ENCODE data around the gene CERK.

CERK gene

DNA sequence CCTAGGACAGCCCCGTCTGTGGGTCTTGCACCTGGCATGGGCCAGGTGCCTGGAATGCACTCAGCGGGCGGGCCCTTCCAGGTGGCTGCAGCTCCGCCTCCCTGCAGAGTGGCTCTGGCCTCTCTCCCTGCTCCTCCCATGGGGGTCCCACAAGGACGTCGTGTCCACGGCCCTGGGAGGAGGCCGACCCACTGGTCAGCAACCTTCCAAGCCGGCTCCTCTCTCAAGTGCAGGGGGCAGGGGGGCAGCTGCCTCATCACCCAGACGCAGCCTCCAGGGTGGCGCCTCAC, 41.9 kb downstream of the CERK start:
- TF ChIP-seq, protein P1, sequence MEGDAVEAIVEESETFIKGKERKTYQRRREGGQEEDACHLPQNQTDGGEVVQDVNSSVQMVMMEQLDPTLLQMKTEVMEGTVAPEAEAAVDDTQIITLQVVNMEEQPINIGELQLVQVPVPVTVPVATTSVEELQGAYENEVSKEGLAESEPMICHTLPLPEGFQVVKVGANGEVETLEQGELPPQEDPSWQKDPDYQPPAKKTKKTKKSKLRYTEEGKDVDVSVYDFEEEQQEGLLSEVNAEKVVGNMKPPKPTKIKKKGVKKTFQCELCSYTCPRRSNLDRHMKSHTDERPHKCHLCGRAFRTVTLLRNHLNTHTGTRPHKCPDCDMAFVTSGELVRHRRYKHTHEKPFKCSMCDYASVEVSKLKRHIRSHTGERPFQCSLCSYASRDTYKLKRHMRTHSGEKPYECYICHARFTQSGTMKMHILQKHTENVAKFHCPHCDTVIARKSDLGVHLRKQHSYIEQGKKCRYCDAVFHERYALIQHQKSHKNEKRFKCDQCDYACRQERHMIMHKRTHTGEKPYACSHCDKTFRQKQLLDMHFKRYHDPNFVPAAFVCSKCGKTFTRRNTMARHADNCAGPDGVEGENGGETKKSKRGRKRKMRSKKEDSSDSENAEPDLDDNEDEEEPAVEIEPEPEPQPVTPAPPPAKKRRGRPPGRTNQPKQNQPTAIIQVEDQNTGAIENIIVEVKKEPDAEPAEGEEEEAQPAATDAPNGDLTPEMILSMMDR (IDR thresholded peaks at IDR 0.05; ENCODE audit: extremely low read depth, missing control alignments): no peak
- no peak for DNase-seq (ENCODE audit: low spot score)

DNA sequence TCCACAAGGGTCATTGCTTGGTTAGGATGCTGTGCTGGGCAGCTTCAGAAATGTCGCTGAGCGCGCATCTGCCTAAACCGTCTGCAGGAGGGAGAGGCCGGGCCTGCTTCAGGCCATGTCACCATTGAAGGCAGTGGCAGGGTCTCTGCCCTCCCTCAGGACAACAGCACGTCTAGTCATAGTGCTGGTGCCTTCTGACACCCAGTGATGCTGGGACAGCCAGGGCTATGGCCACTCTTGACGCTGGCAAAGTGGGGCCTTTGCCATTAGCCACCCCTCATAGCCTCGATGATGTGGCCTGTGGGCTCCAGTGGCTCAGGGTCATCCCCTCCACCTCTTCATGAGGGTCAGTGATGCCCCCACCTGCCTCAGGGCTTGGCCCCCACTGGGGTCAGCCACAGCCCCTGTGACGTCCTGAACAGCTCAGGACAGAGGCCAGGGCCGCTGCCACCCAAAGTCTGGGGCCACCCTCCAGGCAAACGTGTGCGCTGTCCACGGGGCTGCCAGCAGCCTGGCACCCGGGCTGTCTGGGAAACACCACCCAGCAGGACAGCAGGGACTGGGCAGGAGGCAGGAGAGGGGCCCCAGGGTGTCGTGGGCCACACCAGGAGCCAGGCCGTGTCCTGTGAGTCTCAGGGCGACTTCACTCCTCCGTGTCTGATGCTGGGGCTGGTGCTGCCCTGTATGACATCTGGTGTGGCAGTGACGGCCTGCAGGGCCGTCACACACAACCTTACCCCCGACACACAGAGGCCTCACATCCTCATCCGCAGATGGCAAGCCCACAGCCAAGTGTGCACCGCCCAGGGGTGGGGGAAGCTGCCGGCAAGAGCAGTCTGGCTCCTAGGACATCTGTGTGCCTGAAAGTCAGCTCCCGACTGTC, 42.5 kb downstream of the CERK start:
- TF ChIP-seq, protein P1 (IDR thresholded peaks at IDR 0.05; ENCODE audit: extremely low read depth, missing control alignments): no peak
- no peak for DNase-seq (ENCODE audit: low spot score)

DNA sequence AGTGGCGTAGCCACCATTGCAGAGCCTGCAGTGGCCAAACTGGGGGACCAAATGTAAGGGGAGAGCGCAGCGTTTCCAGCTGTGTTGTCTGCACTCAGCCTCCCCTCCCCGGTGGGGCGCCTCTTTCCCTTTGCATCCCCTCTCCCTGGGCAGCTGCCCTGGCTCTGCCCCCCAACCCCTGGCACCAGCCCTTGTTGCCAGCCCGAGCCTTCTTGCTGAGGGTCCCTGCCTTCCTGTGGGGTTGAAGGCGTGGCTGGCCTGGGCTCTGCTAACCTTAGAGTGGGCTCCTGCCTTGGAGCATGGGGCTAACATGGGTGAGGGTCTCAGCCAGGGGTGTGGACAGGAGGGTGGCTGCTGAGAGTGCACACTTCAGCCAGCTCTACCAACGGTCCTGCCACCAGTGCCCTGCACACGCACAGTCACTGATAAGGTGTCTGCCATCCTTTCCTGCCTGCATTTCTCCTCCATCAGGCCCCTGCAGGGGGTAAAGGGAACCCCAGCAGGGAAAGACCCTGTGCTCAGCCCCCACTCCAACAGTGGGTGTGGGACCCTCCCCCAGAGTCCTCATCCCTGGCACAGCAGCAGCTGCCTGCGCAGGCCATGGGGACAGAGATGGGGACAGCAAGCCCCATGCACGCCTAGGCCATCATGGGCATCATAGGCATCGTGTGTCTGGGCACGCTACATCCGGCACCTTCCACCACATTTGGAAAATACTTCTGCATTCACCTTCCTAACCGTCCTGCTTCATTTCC, 43.5 kb downstream of the CERK start:
- TF ChIP-seq, protein P1 (IDR thresholded peaks at IDR 0.05; ENCODE audit: extremely low read depth, missing control alignments): no peak
- DNase-seq (ENCODE audit: low spot score): no peak

DNA sequence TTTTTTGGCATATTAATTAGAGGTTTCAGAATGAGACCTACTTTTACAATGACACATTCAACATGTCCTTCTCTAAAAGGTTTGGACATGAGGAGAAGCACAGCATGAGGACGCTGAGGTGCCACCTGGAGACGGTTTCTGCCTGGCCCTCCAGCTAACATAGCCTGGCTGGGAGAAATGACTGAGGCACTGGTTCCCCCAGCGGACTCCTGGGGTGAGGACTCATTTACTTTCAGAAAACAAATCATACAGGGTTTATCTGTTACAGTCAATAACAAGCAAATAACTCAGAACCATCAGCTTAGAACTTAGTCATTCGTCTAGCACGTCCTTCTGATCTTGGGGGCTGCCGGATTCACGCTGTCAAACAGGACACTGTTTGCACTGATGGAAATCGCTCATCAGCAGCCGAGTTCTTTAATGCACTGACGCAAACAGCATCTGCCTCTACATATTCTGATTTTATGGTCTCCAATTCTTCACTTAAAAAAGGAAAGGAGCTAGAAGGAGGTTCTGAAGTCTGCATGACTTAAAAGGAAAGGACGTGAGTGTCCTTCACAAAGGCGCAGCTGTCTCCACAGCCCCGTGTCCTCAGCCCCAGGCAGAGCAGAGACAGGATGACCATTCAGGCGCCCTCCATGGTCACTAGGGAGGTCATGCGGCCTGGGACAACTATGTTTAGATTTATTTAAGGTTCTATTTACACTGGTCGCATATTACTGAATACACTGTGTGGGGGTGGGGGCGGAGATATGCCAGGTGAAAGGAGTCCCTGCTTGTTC, 44.2 kb downstream of the CERK start:
- DNase-seq (ENCODE audit: low spot score): no peak
- TF ChIP-seq, protein P1 (IDR thresholded peaks at IDR 0.05; ENCODE audit: extremely low read depth, missing control alignments): no peak

DNA sequence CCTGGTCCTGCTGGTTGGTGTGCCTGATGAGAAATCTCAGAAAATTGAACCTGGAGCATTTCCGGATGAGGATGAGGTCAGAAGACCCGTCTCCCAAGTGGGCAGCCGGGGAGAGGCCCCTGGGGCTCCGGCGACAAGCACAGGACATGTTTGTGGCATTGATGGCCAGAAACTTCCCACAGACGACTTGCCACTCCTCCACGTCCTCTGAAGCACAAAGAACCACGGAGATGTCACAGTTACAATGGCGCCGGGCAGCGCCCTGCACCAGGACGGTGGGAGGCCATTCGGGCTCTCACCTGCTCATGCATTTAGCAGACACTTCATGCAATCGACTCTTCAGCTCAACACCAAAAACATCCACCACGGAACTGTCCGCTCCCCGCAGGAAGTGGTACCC, 46.5 kb downstream of the CERK start:
- DNase-seq (ENCODE audit: low spot score): no peak
- TF ChIP-seq, protein P1 (IDR thresholded peaks at IDR 0.05; ENCODE audit: extremely low read depth, missing control alignments): no peak

DNA sequence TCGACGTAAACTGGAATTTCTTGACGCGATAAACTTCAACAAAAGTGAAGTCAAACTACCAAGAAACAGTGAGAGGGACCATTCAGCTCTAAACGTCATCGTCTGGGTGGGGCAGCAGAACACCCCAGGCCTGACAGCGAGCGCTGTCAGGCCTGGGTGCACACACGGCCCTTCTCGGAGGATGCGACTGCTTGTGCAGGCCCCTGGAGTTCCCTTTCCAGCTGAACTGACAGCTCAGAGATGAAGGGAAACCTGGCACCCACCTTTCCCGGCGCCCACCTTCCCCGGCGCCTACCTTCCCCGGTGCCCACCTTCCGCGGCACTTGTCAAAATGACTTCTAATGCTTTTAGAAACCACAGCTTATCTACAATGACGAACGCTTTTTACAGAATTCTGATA, 47.9 kb downstream of the CERK start:
- TF ChIP-seq, protein P1 (IDR thresholded peaks at IDR 0.05; ENCODE audit: extremely low read depth, missing control alignments): no peak
- no peak for DNase-seq (ENCODE audit: low spot score)

DNA sequence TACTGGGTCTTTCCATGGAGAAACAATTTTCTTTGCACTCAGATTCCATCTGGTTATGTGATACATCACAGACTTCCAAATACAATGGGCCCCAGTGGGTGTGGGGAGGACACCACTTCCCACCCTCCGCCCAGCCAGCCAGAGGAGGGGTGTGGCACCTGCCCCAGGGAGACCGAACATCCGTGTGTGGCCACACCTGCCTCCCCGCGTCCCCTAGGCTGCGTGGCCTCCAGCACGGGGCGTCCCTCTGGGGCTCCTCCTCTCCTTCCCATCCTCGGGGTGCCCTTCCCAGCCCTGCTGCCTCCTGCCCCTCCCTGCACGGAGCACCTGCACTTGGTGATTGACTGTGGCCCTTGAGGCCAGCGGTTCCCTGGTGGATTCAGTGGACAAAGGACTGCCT, 49.1 kb downstream of the CERK start:
- no peak for DNase-seq (ENCODE audit: low spot score)
- TF ChIP-seq, protein P1 (IDR thresholded peaks at IDR 0.05; ENCODE audit: extremely low read depth, missing control alignments): no peak

All from GM20000 (cell line).